ENCODE measurements around the gene TMEM17. TPM values are rescaled to one million over a fixed set of nuclear protein-coding genes. Genes with fewer than 3 reads are reported as not detected.

The TMEM17 gene
- total and polyA plus RNA-seq, 2 donors (not counting 3 experiments of a cell fraction or from before 2014, with no cell fraction given) = 0.91 to 2.0 TPM

DNA sequence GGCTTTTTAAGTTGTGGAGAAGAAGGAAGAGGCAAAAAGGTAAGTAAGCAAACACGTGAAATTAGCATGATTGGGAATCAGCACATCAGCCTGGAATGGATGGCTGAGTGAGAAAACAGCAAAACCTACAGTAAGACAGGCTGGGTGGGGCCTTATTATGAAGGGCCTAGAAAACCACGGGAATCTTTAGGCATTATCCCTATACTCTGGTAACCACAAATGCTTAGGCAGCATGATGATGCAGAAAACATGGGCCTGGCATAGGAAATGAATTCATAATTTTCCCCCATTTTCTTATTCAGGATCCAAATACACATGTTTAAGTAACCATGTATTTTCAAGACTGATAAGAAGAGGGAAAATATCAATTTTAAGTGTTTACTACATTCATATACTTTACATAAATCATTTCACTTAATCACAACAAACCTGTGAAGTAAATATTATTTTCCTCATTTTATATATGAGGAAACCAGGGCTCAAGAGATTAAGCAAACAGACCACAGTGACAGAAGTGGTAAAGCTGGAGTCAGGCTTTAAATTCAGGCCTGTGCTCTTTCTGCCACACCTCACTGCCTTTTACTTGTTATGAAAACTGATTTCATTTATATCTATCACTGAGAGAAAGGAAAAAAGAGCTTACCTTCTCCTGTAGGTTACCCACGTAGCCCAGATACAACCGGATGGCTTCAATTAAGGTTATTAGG is 4.0 kb downstream of the TMEM17 start:
- no peaks in the 10 kb centered on the region for H3K9me3 ChIP-seq (replicated peaks; ENCODE audit: control insufficient read depth, insufficient read depth, low read length)
- DNase-seq (ENCODE audit: low read depth, low spot score) = no peak
- no peak for FAIRE-seq
- no peaks in the 10 kb centered on the region for H3K79me2 ChIP-seq (ENCODE audit: control insufficient read depth, insufficient read depth, low read length)
- no TSS peak for BruUV-seq (replicated peaks)
- no peaks in the 10 kb centered on the region for H3K36me3 ChIP-seq (ENCODE audit: control insufficient read depth in 2 of 2, extremely low read depth in 1 of 2, insufficient read depth in 2 of 2, low read length in 2 of 2)
- CTCF ChIA-PET = interaction anchor here (1.2 to 1.3 kb wide), 2 partner anchors 45 to 197 kb away, joined by 3 read pairs; no protein-coding TSS in a partner anchor
- no peak overlapping the region for H3K27ac ChIP-seq (ENCODE audit: insufficient read depth, low read depth, low read length)
- no peak overlapping the region for H2AFZ ChIP-seq (ENCODE audit: low read depth, low read length)
- no peak overlapping the region for H3K9ac ChIP-seq (replicated peaks; ENCODE audit: extremely low read depth, insufficient read depth, low read length)
- dilution Hi-C loops (cut with MboI; ENCODE audit: extremely low pct_ligation_motif_present, low sequenced_read_pairs) = no loop called here
- no peak overlapping the region for H3K4me3 ChIP-seq (replicated peaks in 1 of 3; ENCODE audit: insufficient read depth in 1 of 3, low read depth in 1 of 3, low read length in 3 of 3)
- H3K27me3 ChIP-seq (ENCODE audit: control insufficient read depth in 2 of 2, insufficient read depth in 2 of 2, low read length in 2 of 2) = no peaks in the 10 kb centered on the region
- POLR2A ChIA-PET = no interaction called here
- intact Hi-C loops (cut with micrococcal nuclease) = no loop called here
- H4K20me1 ChIP-seq (replicated peaks; ENCODE audit: control insufficient read depth, extremely low read depth, insufficient read depth, low read length) = no peaks in the 10 kb centered on the region
- peaks cover 7% of the 10 kb centered on the region for H3K4me1 ChIP-seq (ENCODE audit: control insufficient read depth, extremely low read depth, insufficient read depth, low read length)
- H3K9me1 ChIP-seq (replicated peaks; ENCODE audit: control insufficient read depth, extremely low read depth, insufficient read depth, low read length) = no peaks in the 10 kb centered on the region
- no peak for TF ChIP-seq POLR2A (IDR thresholded peaks at IDR 0.05; ENCODE audit: low read depth, low read length)
- TF ChIP-seq, protein P1, sequence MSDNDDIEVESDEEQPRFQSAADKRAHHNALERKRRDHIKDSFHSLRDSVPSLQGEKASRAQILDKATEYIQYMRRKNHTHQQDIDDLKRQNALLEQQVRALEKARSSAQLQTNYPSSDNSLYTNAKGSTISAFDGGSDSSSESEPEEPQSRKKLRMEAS (IDR thresholded peaks at IDR 0.05; ENCODE audit: insufficient read depth, insufficient read length) = no peak
- no peak for TF ChIP-seq EZH2 (IDR thresholded peaks at IDR 0.05; ENCODE audit: borderline replicate concordance, low read depth, low read length, severe bottlenecking)
- TF ChIP-seq JUN (IDR thresholded peaks at IDR 0.05; ENCODE audit: borderline replicate concordance, insufficient read depth, insufficient read length, low read depth) = no peak
- TF ChIP-seq FOS (IDR thresholded peaks at IDR 0.05; ENCODE audit: borderline replicate concordance, insufficient read depth, low read length) = no peak
- TF ChIP-seq MYC (IDR thresholded peaks at IDR 0.05; ENCODE audit: low read depth, low read length) = no peak
- no peak for TF ChIP-seq POLR2AphosphoS5 (IDR thresholded peaks at IDR 0.05; ENCODE audit: insufficient read depth, low read depth, low read length)
- no peak overlapping the region for H3K4me2 ChIP-seq (ENCODE audit: insufficient read depth, low read length)

DNA sequence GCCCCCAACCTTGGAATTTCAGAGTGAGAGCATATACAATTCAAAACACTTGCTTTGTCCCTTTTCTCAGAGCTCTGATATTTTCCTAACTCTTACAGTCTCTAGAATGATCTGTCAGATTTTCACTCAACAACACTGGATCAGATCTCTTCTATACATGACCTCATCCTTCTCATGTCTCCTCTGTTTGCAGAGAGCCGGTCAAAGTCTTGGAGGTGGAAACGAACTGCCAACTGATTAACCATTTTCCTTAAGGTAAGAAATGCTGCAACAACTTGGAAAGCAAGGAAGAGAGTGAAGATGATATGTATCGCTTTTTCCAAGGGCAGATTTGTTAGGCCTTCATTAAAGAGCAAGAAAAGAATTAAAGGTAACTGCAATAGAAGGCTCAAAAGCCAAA is 4.9 kb downstream of the TMEM17 start:
- ChIA-PET POLR2A (no interaction called here), CTCF (no interaction called here)
- TF ChIP-seq GATA2 (IDR thresholded peaks at IDR 0.05; ENCODE audit: insufficient read depth, insufficient read length, low read depth, low read length) (no peak), POLR2A (IDR thresholded peaks at IDR 0.05; ENCODE audit: low read depth, low read length) (no peak)
- TF ChIP-seq, protein P2, sequence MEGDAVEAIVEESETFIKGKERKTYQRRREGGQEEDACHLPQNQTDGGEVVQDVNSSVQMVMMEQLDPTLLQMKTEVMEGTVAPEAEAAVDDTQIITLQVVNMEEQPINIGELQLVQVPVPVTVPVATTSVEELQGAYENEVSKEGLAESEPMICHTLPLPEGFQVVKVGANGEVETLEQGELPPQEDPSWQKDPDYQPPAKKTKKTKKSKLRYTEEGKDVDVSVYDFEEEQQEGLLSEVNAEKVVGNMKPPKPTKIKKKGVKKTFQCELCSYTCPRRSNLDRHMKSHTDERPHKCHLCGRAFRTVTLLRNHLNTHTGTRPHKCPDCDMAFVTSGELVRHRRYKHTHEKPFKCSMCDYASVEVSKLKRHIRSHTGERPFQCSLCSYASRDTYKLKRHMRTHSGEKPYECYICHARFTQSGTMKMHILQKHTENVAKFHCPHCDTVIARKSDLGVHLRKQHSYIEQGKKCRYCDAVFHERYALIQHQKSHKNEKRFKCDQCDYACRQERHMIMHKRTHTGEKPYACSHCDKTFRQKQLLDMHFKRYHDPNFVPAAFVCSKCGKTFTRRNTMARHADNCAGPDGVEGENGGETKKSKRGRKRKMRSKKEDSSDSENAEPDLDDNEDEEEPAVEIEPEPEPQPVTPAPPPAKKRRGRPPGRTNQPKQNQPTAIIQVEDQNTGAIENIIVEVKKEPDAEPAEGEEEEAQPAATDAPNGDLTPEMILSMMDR (IDR thresholded peaks at IDR 0.05; ENCODE audit: extremely low read depth in 1 of 2, insufficient read depth in 1 of 2, low read depth in 1 of 2, low read length in 2 of 2) = no peak

More for the DNA sequence above, 4.9 kb downstream of the TMEM17 start:
- Histone ChIP-seq H3K4me1 (ENCODE audit: control insufficient read depth, extremely low read depth, insufficient read depth, low read length) (peaks cover 2% of the 10 kb centered on the region), H3K9me3 (replicated peaks; ENCODE audit: control insufficient read depth, insufficient read depth, low read length) (no peaks in the 10 kb centered on the region), H3K4me3 (replicated peaks in 1 of 3; ENCODE audit: insufficient read depth in 1 of 3, low read depth in 1 of 3, low read length in 3 of 3) (no peak overlapping the region), H2AFZ (ENCODE audit: low read depth, low read length) (no peak overlapping the region), H3K9me1 (replicated peaks; ENCODE audit: control insufficient read depth, extremely low read depth, insufficient read depth, low read length) (no peaks in the 10 kb centered on the region), H4K20me1 (replicated peaks; ENCODE audit: control insufficient read depth, extremely low read depth, insufficient read depth, low read length) (no peaks in the 10 kb centered on the region), H3K9ac (replicated peaks; ENCODE audit: extremely low read depth, insufficient read depth, low read length) (no peak overlapping the region), H3K27me3 (ENCODE audit: control insufficient read depth in 2 of 2, insufficient read depth in 2 of 2, low read length in 2 of 2) (no peaks in the 10 kb centered on the region), H3K4me2 (ENCODE audit: insufficient read depth, low read length) (no peak overlapping the region), H3K36me3 (ENCODE audit: control insufficient read depth in 2 of 2, extremely low read depth in 1 of 2, insufficient read depth in 2 of 2, low read length in 2 of 2) (no peaks in the 10 kb centered on the region), H3K27ac (ENCODE audit: insufficient read depth, low read depth, low read length) (no peak overlapping the region), H3K79me2 (ENCODE audit: control insufficient read depth, insufficient read depth, low read length) (no peaks in the 10 kb centered on the region)
- dilution Hi-C loops (cut with MboI; ENCODE audit: extremely low pct_ligation_motif_present, low sequenced_read_pairs) (no loop called here), intact Hi-C loops (cut with micrococcal nuclease) (no loop called here)
- no TSS peak for BruUV-seq (replicated peaks)
- DNase-seq (ENCODE audit: low read depth, low spot score) (no peak), FAIRE-seq (no peak)
